GM10266 (cell line): ENCODE results near the gene ARMC12.

Source experiments
- DNase-seq: peaks from one replicate; pipeline ENCODE4 v3.0.0; 2012; ENCODE audit errors: extremely low spot score
- CTCF ChIP-seq: IDR thresholded peaks from 2 replicates; pipeline ENCODE4 v1.5.1; 2012; ENCODE audit warnings: mild to moderate bottlenecking, low read depth; ENCODE audit not compliant: control insufficient read depth, insufficient read depth; ENCODE audit errors: missing control alignments

The ARMC12 gene

GRCh38 chr6:35742842-35743241 lies 6.0 kb downstream of the ARMC12 start:
- DNase-seq = no peak
- TF ChIP-seq CTCF = no peak

- TF ChIP-seq CTCF = no peak
- no peak for DNase-seq
These were observed 8.7 kb downstream of the ARMC12 start for GRCh38 chr6:35745509-35745908.

GRCh38 chr6:35746516-35746915 lies 9.7 kb downstream of the ARMC12 start:
- TF ChIP-seq CTCF = no peak
- DNase-seq = no peak

GRCh38 chr6:35747877-35748276 lies 11.0 kb downstream of the ARMC12 start:
- TF ChIP-seq CTCF = no peak
- no peak for DNase-seq

GRCh38 chr6:35750557-35750956 lies 13.7 kb downstream of the ARMC12 start:
- no peak for TF ChIP-seq CTCF

GRCh38 chr6:35751594-35751993 lies 14.8 kb downstream of the ARMC12 start:
- no peak for DNase-seq
- no peak for TF ChIP-seq CTCF

More at GRCh38 chr6:35750557-35750956, 13.7 kb downstream of the ARMC12 start:
- no peak for DNase-seq

GRCh38 chr6:35752330-35752729 lies 15.5 kb downstream of the ARMC12 start:
- no peak for TF ChIP-seq CTCF

More at GRCh38 chr6:35752330-35752729, 15.5 kb downstream of the ARMC12 start:
- DNase-seq = no peak
